Pancreas (tissue), 10 donors: ENCODE measurements around the gene COG2. TPM values are rescaled to one million over a fixed set of nuclear protein-coding genes. Genes with fewer than 3 reads are reported as not detected.

Experiments
- ATAC-seq, 4 donors: fragments of 200-7000 bp; cut with Tn5 transposase; one replicate each; pipeline versions ENCODE4 v1.8.0 to v1.9.1; 2020; ENCODE audit warnings: mild to moderate bottlenecking in 4 of 4, moderate library complexity in 4 of 4
- DNase-seq, 6 donors: peaks; one replicate each; pipeline ENCODE4 v3.0.0-alpha.2; 2020
- FAIRE-seq: peaks from 2 replicates; lab custom pipeline; 2012; peaks lifted over from hg19 to GRCh38; lab: Jason Lieb, UNC
- H3K27ac ChIP-seq, 4 donors: fragments of 200-600 bp; sonication (generic); 1 replicate in 3 of 4; 2 replicates in 1 of 4; pipeline versions ENCODE4 v1.5.0 to v1.8.0; 2020
- H3K27me3 ChIP-seq, 4 donors: fragments of 200-600 bp; one replicate each; pipeline ENCODE4 v1.8.0; 2021
- H3K36me3 ChIP-seq, 3 donors: fragments of 200-600 bp; sonication (generic) in 1 of 3; one replicate each; pipeline versions ENCODE4 v1.5.0 to v1.8.0; 2020 to 2021
- H3K4me1 ChIP-seq, 3 donors: fragments of 200-600 bp; one replicate each; pipeline ENCODE4 v1.8.0; 2021
- H3K4me3 ChIP-seq, 4 donors: fragments of 200-600 bp; sonication (generic) in 2 of 4; one replicate each; pipeline versions ENCODE4 v1.5.0 to v1.8.0; 2020 to 2021
- H3K9me3 ChIP-seq, 4 donors: fragments of 200-600 bp; one replicate each; pipeline ENCODE4 v1.8.0; 2021
- WGBS, 2 donors: extraction: QIAGEN DNeasy Blood & Tissue Kit; methylation state at CpG; one replicate each; pipeline ENCODE4 v1.1.7; 2013; 5-methylcytosine and 5-hydroxymethylcytosine counted together
- intact Hi-C, 3 donors: fragments of 100-400 bp; cut with DNase I; formaldehyde crosslinking; loops; one replicate each; pipeline versions ENCODE4 v1.11.1 to v1.14.2; 2022
- polyA plus RNA-seq, 2 donors: library from polyadenylated mRNA; stranded (reverse); fragments of 200-250 nt; gene quantifications; one replicate each; pipeline ENCODE4 v1.2.3, GENCODE V29; 2013
- total RNA-seq, 6 donors: library from RNA; stranded (reverse); fragmentation: NEBNext Ultra II Directional in 4 of 6; extraction: Animal tissue kit (Norgen Biotek cat#: 25700) in 4 of 6; gene quantifications; one replicate each; pipeline versions ENCODE4 v1.2.1 to v1.2.4, GENCODE V29; 2021 to 2023
- TF ChIP-seq, protein P1 (sequence below), 4 donors: fragments of 200-600 bp; sonication (generic) in 3 of 4; IDR thresholded peaks; one replicate each; pipeline versions ENCODE4 v1.5.0 to v1.8.0; 2021; ENCODE audit warnings: antibody characterized with exemption in 4 of 4
- donor health status: healthy with polysubstance abuse.
- donor health status: DM: no; HTN: no; CAD: no; lungs with moderate emphysema.
- donor health status: DM: no; HTN: no; CAD: no.
- donor health status: control.
- donor health status: control.
- donor health status: Bipolar disorder and iron deficiency.
- donor health status: DM: yes; HTN: yes; CAD: no.
- donor health status: DM: no; HTN: no; CAD: no.
- donor health status: DM: no; HTN: no; CAD: no.
- donor health status: DM: yes; HTN: yes; CAD: no.

Gene COG2
- total and polyA plus RNA-seq, 8 donors = 6.5 to 17.1 (median 14.5) TPM

DNA sequence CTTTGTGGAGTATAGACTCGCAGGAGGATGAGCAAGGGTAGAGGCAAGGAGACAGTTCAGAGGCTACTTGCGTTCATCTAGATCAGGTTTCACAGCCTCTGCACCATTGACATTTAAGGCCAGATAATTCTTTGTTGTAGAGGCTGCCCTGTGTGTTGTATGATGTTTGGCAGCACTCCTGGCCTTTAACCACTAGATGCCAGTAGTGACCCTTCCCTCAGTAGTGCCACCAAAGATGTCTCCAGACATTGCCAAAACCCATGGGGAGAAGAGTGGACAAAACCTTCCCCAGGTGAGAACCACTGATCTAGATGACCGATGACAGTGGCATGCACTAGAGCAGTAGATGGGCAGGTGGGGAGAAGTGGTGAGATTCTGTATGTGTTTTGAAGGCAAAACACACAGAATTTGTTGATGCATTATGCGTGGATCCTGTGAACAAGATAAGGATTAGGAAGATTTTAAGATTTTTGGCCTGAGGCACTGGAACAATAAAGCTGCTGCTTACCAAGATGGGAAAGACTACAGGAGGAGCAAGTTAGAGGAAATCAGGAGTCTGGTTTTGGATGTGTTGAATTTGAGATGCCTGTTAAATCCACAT is 9.9 kb upstream of the COG2 start:
- no peak overlapping the region for H3K4me3 ChIP-seq
- H3K4me1 ChIP-seq = no peaks in the 10 kb centered on the region
- no peaks in the 10 kb centered on the region for H3K36me3 ChIP-seq
- no peak for FAIRE-seq
- intact Hi-C loops = no loop called here
- 62 to 76% methylated on average over 4 of the region's 4 CpGs for WGBS, 2 donors
- no peak overlapping the region for H3K27ac ChIP-seq
- H3K9me3 ChIP-seq = no peaks in the 10 kb centered on the region
- peak in 1 of 6 donors; percentile 34 for DNase-seq
- TF ChIP-seq, protein P1, sequence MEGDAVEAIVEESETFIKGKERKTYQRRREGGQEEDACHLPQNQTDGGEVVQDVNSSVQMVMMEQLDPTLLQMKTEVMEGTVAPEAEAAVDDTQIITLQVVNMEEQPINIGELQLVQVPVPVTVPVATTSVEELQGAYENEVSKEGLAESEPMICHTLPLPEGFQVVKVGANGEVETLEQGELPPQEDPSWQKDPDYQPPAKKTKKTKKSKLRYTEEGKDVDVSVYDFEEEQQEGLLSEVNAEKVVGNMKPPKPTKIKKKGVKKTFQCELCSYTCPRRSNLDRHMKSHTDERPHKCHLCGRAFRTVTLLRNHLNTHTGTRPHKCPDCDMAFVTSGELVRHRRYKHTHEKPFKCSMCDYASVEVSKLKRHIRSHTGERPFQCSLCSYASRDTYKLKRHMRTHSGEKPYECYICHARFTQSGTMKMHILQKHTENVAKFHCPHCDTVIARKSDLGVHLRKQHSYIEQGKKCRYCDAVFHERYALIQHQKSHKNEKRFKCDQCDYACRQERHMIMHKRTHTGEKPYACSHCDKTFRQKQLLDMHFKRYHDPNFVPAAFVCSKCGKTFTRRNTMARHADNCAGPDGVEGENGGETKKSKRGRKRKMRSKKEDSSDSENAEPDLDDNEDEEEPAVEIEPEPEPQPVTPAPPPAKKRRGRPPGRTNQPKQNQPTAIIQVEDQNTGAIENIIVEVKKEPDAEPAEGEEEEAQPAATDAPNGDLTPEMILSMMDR (IDR thresholded peaks at IDR 0.05) = peak in 3 of 4 donors; percentile 26 to 45 (median 32)
- peak; percentile 71 to 92 (median 92) for ATAC-seq
- H3K27me3 ChIP-seq = no peaks in the 10 kb centered on the region

DNA sequence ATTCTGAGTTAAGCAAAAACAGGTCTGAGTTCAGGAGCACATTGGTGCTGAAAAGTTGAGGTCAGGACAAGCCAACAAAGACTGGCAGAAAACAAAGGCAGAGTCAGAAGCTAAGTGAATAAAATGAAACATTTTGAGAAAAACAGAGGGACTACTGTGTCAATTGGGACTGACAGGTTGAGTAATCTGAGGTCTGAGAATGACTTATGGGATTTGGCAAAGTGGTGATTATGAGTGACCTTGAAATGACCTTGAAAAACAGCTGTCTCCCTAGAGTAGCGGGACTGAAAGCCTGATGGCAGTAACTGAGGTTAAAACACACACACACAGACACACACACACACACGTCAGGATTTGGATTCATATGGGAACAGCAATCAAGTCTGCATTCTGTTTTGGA is 8.8 kb upstream of the COG2 start:
- DNase-seq = no peak
- H3K36me3 ChIP-seq = no peaks in the 10 kb centered on the region
- H3K27ac ChIP-seq = no peak overlapping the region
- TF ChIP-seq, protein P1 (IDR thresholded peaks at IDR 0.05) = no peak
- H3K4me1 ChIP-seq = no peaks in the 10 kb centered on the region
- intact Hi-C loops = no loop called here
- no peak for FAIRE-seq
- no peaks in the 10 kb centered on the region for H3K27me3 ChIP-seq
- H3K4me3 ChIP-seq = no peak overlapping the region
- WGBS, 2 donors = 15 to 19% methylated on average over 2 of the region's 2 CpGs
- ATAC-seq = no peak
- no peaks in the 10 kb centered on the region for H3K9me3 ChIP-seq

DNA sequence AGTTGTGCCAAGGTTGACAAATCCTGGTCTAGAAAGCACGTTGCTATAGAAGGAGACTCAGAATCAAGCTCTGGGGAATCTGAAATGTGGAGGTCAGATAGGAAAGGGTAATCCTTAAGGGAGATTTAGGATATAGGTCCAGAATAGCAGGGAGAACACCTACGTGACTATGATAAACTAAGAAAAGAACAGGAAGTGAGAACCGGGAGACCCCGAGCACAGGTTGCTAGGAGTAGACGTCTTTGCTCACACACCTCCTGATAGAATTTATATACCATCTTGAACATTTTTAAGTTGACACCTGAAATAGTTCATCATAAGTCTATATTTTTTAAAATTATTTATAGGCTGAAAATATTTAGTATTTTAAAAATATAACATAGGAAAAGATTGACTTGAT is 7.9 kb upstream of the COG2 start:
- Histone ChIP-seq H3K27ac (no peak overlapping the region), H3K9me3 (no peaks in the 10 kb centered on the region), H3K4me1 (no peaks in the 10 kb centered on the region), H3K4me3 (no peak overlapping the region), H3K27me3 (no peaks in the 10 kb centered on the region), H3K36me3 (no peaks in the 10 kb centered on the region)
- no peak for DNase-seq
- intact Hi-C loops = no loop called here
- no peak for ATAC-seq
- TF ChIP-seq, protein P1 (IDR thresholded peaks at IDR 0.05) = no peak
- no peak for FAIRE-seq
- WGBS, 2 donors = 72 to 78% methylated on average over 5 of the region's 5 CpGs

DNA sequence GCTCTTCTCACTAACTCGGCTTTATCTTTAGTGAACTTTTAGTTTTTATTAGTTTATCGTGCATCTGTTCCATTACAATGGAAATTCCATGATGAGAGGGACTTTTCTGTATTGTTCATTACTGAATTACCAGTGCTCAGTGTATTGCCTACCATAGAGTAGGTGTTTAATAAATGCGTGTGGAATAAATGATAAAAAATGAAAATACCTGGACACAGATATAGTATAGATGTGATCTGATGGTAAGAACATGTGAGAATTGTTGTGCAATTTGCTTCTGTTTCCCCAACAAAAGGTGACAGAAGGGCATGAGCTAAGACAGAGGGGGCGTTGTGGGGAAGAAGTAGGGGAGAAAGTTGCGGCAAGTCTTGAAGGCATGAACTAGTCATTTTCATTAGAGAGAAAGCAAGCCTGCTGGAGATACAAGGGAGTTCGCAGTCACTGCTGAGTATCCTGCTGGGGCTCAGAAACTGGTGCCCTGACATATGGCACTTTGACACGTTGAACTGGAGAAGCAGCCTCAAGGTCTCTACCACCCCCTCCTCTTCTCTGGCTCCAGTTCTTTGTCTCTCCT is 5.6 kb upstream of the COG2 start:
- H3K27me3 ChIP-seq = no peaks in the 10 kb centered on the region
- H3K4me1 ChIP-seq = peaks cover 0 to 3% (median 0%) of the 10 kb centered on the region in 3 donors
- DNase-seq = no peak
- 68 to 76% methylated on average over 7 of the region's 7 CpGs for WGBS, 2 donors
- FAIRE-seq = no peak
- no peak overlapping the region for H3K4me3 ChIP-seq
- intact Hi-C loops = no loop called here
- H3K27ac ChIP-seq = no peak overlapping the region
- no peaks in the 10 kb centered on the region for H3K9me3 ChIP-seq
- TF ChIP-seq, protein P1 (IDR thresholded peaks at IDR 0.05) = no peak
- no peak for ATAC-seq
- no peaks in the 10 kb centered on the region for H3K36me3 ChIP-seq

DNA sequence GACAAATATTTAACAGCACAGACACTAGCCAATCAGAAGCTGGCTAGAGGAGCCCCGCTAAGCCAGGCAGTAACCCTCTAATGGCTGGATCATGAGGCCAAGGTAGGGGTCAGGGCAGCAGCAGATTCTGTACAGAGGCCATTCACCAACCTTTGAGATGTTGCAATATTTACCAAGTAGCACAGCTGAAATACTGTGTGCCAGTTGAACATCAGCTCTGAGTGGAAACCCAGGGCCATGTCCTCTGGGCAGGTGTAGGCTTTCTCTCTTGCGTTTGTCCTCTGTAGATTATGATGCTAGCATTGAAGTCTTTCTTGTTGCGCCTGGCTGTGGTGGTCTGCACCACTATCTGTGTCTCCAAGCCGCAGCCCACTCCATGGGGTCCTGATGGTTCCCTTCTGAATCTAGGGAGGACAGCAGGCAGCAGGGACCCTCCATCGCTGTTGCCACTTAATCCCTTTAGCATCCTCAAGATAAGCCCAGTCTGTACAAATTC is 2.5 kb upstream of the COG2 start:
- no peaks in the 10 kb centered on the region for H3K27me3 ChIP-seq
- H3K27ac ChIP-seq = no peak overlapping the region
- no peaks in the 10 kb centered on the region for H3K36me3 ChIP-seq
- peak in 1 of 6 donors; percentile 24 for DNase-seq
- ATAC-seq = peak in 1 of 4 donors; percentile 24
- H3K9me3 ChIP-seq = no peaks in the 10 kb centered on the region
- no peak for FAIRE-seq
- H3K4me1 ChIP-seq = peaks cover 5 to 18% (median 7%) of the 10 kb centered on the region in 3 donors
- no peak overlapping the region for H3K4me3 ChIP-seq
- intact Hi-C loops = loop anchor here in 1 of 3 donors (5.0 kb wide), 1 partner anchor 133 kb away; no protein-coding TSS in a partner anchor
- TF ChIP-seq, protein P1 (IDR thresholded peaks at IDR 0.05) = no peak
- 64 to 66% methylated on average over 5 of the region's 5 CpGs for WGBS, 2 donors
